MCF 10A (cell line): Measurements from ENCODE around the gene LNX1. TPM values are rescaled to one million over a fixed set of nuclear protein-coding genes. Genes with fewer than 3 reads are reported as not detected.

Experiments
- BruUV-seq: library from RNA; stranded (reverse); fragments of 400-500 nt; replicated peaks from 2 replicates; lab custom pipeline; 2021; lab: Mats Ljungman, UMichigan
- CTCF ChIA-PET: fragments of 300-600 bp; sonication (Branson Sonifier 250); formaldehyde crosslinking; extraction: SDS; loops from one replicate; lab custom pipeline; 2021; ENCODE audit warnings: antibody characterized with exemption, inconsistent platforms; lab: Yijun Ruan, JAX
- POLR2A ChIA-PET: fragments of 300-600, 350-650 bp; sonication (Branson Sonifier 250); formaldehyde crosslinking; extraction: SDS; loops from one replicate; lab custom pipeline; 2020; ENCODE audit warnings: antibody characterized with exemption, inconsistent platforms; lab: Yijun Ruan, JAX
- DNase-seq: peaks from one replicate; pipeline ENCODE4 v3.0.0-alpha.2; 2018; ENCODE audit not compliant: unreplicated experiment
- H3K27ac Mint-ChIP-seq: one replicate; pipeline ENCODE4 v1.8.0; 2022; ENCODE audit warnings: mild to moderate bottlenecking, low read depth, mixed read lengths; ENCODE audit not compliant: unreplicated experiment
- H3K27me3 Mint-ChIP-seq: one replicate; pipeline ENCODE4 v1.8.0; 2022; ENCODE audit warnings: mixed read lengths; ENCODE audit not compliant: insufficient read depth, unreplicated experiment
- H3K36me3 Mint-ChIP-seq: one replicate; pipeline ENCODE4 v1.8.0; 2022; ENCODE audit warnings: mild to moderate bottlenecking, moderate library complexity, mixed read lengths; ENCODE audit not compliant: insufficient read depth, unreplicated experiment
- H3K4me1 Mint-ChIP-seq: one replicate; pipeline ENCODE4 v1.8.0; 2022; ENCODE audit warnings: mixed read lengths; ENCODE audit not compliant: insufficient read depth, unreplicated experiment
- H3K4me3 Mint-ChIP-seq: one replicate; pipeline ENCODE4 v1.8.0; 2022; ENCODE audit warnings: mild to moderate bottlenecking, moderate library complexity, mixed read lengths; ENCODE audit not compliant: unreplicated experiment
- H3K9me3 Mint-ChIP-seq: one replicate; pipeline ENCODE4 v1.8.0; 2022; ENCODE audit warnings: mixed read lengths; ENCODE audit not compliant: unreplicated experiment
- CTCF ChIP-seq: fragments of 200-600 bp; IDR thresholded peaks from one replicate; pipeline ENCODE4 v1.8.0; 2022; ENCODE audit warnings: antibody characterized with exemption, mild to moderate bottlenecking; ENCODE audit not compliant: unreplicated experiment
- intact Hi-C: fragments of 100-400 bp; cut with micrococcal nuclease; formaldehyde crosslinking; loops from 2 replicates; pipeline ENCODE4 v1.14.1; 2022
- total RNA-seq: library from RNA; stranded (reverse); gene quantifications from 2 replicates; pipeline ENCODE4 v1.2.3, GENCODE V29; 2022

Gene LNX1
- total RNA-seq, 1 experiment from 2014 or later: not detected

DNA sequence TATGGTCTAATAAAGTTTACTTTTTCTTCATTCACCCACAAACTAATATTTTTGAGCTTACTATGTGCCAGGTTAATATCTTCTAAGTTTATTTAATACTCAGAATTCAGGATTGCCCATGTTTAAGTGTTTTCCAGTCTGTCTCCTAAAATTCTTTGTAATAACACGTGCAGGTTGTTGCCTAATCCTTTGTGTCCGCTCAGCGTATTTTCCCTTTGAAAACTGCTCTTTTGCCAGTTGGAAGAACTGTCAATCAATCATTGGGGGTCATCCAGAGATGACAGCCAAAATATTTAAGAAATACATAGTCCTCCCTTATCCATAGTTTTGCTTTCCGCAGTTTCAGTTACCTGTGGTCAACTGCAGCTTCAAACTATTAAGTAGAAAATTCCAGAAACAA is 63.4 kb downstream of the LNX1 start:
- no peak for DNase-seq
- BruUV-seq: no TSS peak
- ChIA-PET CTCF (interaction anchor here (1.1 kb wide), 1 partner anchor 160 kb away, joined by 4 read pairs; no protein-coding TSS in a partner anchor), POLR2A (interaction anchor here (0.8 to 2.6 kb wide), 2 partner anchors 11 to 14 kb away, joined by 3 to 9 read pairs; no protein-coding TSS in a partner anchor)
- Mint-ChIP-seq H3K4me3 (no peak overlapping the region), H3K36me3 (peaks cover 7% of the 10 kb centered on the region), H3K9me3 (no peaks in the 10 kb centered on the region), H3K4me1 (no peaks in the 10 kb centered on the region), H3K27me3 (no peaks in the 10 kb centered on the region), H3K27ac (no peak overlapping the region)
- intact Hi-C loops: no loop called here
- TF ChIP-seq CTCF: no peak

- ChIA-PET POLR2A (interaction anchor here (0.8 to 2.6 kb wide), 2 partner anchors 11 to 15 kb away, joined by 3 to 9 read pairs; no protein-coding TSS in a partner anchor), CTCF (interaction anchor here (0.6 to 1.3 kb wide), 5 partner anchors 20 to 688 kb away, joined by 3 to 7 read pairs (median 3); no protein-coding TSS in a partner anchor)
- BruUV-seq: no TSS peak
- Mint-ChIP-seq H3K4me3 (no peak overlapping the region), H3K27ac (no peak overlapping the region), H3K36me3 (peaks cover 7% of the 10 kb centered on the region), H3K4me1 (no peaks in the 10 kb centered on the region), H3K27me3 (no peaks in the 10 kb centered on the region), H3K9me3 (no peaks in the 10 kb centered on the region)
- TF ChIP-seq CTCF: no peak
- no peak for DNase-seq
- intact Hi-C loops: no loop called here
These were observed 64.0 kb downstream of the LNX1 start for GRCh38 chr4:53527326-53527725.

GRCh38 chr4:53522334-53522733 is 69.0 kb downstream of the LNX1 start:
- Mint-ChIP-seq H3K27ac (no peak overlapping the region), H3K9me3 (no peaks in the 10 kb centered on the region), H3K4me3 (no peak overlapping the region), H3K36me3 (no peaks in the 10 kb centered on the region), H3K27me3 (no peaks in the 10 kb centered on the region), H3K4me1 (no peaks in the 10 kb centered on the region)
- DNase-seq: no peak
- intact Hi-C loops: no loop called here
- TF ChIP-seq CTCF: no peak
- BruUV-seq: no TSS peak
- CTCF ChIA-PET: no interaction called here
- POLR2A ChIA-PET: no interaction called here

DNA sequence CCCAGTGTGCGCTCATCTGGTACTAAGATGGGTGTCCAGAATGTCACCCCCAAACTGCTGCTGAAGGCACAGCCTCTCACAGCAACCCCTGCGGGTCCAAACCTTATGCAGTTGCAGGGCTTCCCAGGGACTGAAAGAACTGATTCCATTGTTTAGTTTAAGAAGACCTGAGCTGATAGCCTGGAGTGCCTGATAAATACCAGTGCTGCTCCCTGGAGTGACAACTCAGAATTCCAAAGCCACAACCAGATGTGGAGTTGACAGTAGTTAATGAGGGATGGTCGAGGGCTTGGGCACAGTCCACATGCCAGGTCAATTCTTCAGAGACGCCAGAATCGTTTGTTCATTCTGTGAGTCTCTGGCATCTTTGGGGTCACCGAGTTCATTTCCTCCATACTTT is 71.2 kb downstream of the LNX1 start:
- no peak for DNase-seq
- no TSS peak for BruUV-seq
- CTCF ChIA-PET: interaction anchor here (1.7 kb wide), 2 partner anchors 11 to 394 kb away, joined by 4 read pairs; no protein-coding TSS in a partner anchor
- Mint-ChIP-seq H3K27me3 (no peaks in the 10 kb centered on the region), H3K4me3 (no peak overlapping the region), H3K27ac (no peak overlapping the region), H3K36me3 (no peaks in the 10 kb centered on the region), H3K9me3 (no peaks in the 10 kb centered on the region), H3K4me1 (no peaks in the 10 kb centered on the region)
- intact Hi-C loops: no loop called here
- POLR2A ChIA-PET: no interaction called here
- no peak for TF ChIP-seq CTCF
